GM12892 (cell line): Measurements from ENCODE around the gene KIF20B.

Source experiments
- POLR2A ChIP-seq: IDR thresholded peaks from 2 replicates; pipeline ENCODE4 v1.6.1; 2011; ENCODE audit warnings: low read depth, low read length, control low read depth
- TAF1 ChIP-seq: IDR thresholded peaks from 2 replicates; pipeline ENCODE4 v1.6.1; 2011; ENCODE audit warnings: low read depth, mild to moderate bottlenecking, control low read depth, low read length, borderline replicate concordance

DNA sequence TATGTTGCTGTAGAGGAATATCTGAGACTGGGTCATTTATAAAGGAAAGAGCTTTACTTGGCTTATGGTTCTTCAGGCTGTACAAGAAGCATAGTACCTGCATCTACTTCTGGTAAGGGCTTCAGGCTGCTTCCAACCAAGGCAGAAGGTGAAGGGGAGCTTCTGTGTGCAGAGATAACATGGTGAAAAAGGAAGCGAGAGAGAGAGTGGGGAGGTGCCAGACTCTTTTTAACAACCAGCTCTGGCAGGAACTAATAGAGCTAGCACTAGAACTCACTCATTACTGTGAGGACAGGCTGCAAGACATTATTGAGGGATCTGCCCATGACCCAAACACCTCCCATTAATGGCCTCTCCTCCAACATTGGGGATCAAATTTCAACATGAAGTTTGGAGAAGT is 94.5 kb downstream of the KIF20B start:
- no peak for TF ChIP-seq POLR2A
- TF ChIP-seq TAF1 = no peak
